Heart left ventricle (tissue), 13 donors: Measurements from ENCODE around the gene LACRT.

Experiments
- POLR2A ChIP-seq, 2 donors: fragments of 450-650 bp; IDR thresholded peaks; one replicate each; pipeline ENCODE4 v1.6.1; 2017; ENCODE audit warnings: antibody characterized with exemption in 2 of 2, mild to moderate bottlenecking in 2 of 2, moderate library complexity in 2 of 2
- TF ChIP-seq, protein P1 (sequence below), 12 donors: fragments of 200-600 bp; sonication (generic) in 4 of 12; IDR thresholded peaks; one replicate each; pipeline versions ENCODE4 v1.5.0 to v1.8.0; 2018 to 2022; ENCODE audit warnings: antibody characterized with exemption in 12 of 12, mild to moderate bottlenecking in 5 of 12
- donor health status: ischemic (EF 13 %, LVEDD 7.1; RV severe dilation, severe dysfunction).
- donor health status: DM: no; HTN: yes; CAD: no.
- donor health status: DM: no; HTN: no; CAD: no.
- donor health status: ischemic (EF 25% LVEDD 6.9; RV normal size, moderate dysfunction).
- donor health status: ischemic (EF 25% LVEDD 5.7; RV mildly dilated, moderate dysfunction).
- donor health status: ischemic (EF 35%, LVEDD 5.7; RV mildly dilated, moderate dysfunction).
- donor health status: nonischemic (EF 11% LVEDD 7.7; RV severe dilation, severe dysfunction).
- donor health status: DM: yes; HTN: yes; CAD: no.
- donor health status: PGD.
- donor health status: ischemic (EF 29% LVEDD 5.4; RV normal size, mild dysfunction).
- donor health status: nonischemic (EF 23%, LVEDD 6.1; RV moderate dilation, normal function).

DNA sequence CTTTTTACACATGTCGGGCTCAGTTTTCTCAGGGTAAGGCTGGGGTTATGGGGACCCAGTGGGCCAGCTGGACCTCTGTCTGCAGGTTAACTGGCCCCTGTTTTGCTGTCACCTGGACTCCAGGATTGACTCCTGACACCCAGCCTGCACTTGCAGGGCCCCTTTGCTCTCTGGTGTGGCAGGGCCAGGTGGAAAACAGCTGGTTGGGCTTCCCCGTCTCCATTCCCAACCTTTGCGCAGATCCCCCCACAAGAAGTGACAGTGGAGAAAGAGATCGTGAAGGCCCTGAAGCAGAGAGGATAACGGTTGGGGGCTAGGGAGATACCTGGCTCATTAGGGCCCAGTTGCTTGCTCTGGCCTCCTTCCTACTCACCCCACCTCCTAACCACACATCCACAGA, 44.7 kb downstream of the LACRT start:
- TF ChIP-seq, protein P1, sequence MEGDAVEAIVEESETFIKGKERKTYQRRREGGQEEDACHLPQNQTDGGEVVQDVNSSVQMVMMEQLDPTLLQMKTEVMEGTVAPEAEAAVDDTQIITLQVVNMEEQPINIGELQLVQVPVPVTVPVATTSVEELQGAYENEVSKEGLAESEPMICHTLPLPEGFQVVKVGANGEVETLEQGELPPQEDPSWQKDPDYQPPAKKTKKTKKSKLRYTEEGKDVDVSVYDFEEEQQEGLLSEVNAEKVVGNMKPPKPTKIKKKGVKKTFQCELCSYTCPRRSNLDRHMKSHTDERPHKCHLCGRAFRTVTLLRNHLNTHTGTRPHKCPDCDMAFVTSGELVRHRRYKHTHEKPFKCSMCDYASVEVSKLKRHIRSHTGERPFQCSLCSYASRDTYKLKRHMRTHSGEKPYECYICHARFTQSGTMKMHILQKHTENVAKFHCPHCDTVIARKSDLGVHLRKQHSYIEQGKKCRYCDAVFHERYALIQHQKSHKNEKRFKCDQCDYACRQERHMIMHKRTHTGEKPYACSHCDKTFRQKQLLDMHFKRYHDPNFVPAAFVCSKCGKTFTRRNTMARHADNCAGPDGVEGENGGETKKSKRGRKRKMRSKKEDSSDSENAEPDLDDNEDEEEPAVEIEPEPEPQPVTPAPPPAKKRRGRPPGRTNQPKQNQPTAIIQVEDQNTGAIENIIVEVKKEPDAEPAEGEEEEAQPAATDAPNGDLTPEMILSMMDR (IDR thresholded peaks at IDR 0.05) = no peak
- no peak for TF ChIP-seq POLR2A (IDR thresholded peaks at IDR 0.05)
